HT1080 (cell line): ENCODE data around the gene PXDN. TPM values are rescaled to one million over a fixed set of nuclear protein-coding genes. Genes with fewer than 3 reads are reported as not detected.

Experiments
- DNase-seq: peaks from one replicate; pipeline ENCODE4 v3.0.0-alpha.2; 2015; ENCODE audit warnings: low read depth
- total RNA-seq: library from RNA; depleted of rRNA; stranded (reverse); fragments of >200 nt; shearing (Covaris generic); gene quantifications from 2 replicates; pipeline ENCODE4 v1.2.3, GENCODE V29; 2014

Gene PXDN
- total RNA-seq, 1 experiment from 2014 or later: 0.88 TPM

- DNase-seq: no peak
Measured at GRCh38 chr2:1601067-1601412, 143.3 kb downstream of the PXDN start.

DNA sequence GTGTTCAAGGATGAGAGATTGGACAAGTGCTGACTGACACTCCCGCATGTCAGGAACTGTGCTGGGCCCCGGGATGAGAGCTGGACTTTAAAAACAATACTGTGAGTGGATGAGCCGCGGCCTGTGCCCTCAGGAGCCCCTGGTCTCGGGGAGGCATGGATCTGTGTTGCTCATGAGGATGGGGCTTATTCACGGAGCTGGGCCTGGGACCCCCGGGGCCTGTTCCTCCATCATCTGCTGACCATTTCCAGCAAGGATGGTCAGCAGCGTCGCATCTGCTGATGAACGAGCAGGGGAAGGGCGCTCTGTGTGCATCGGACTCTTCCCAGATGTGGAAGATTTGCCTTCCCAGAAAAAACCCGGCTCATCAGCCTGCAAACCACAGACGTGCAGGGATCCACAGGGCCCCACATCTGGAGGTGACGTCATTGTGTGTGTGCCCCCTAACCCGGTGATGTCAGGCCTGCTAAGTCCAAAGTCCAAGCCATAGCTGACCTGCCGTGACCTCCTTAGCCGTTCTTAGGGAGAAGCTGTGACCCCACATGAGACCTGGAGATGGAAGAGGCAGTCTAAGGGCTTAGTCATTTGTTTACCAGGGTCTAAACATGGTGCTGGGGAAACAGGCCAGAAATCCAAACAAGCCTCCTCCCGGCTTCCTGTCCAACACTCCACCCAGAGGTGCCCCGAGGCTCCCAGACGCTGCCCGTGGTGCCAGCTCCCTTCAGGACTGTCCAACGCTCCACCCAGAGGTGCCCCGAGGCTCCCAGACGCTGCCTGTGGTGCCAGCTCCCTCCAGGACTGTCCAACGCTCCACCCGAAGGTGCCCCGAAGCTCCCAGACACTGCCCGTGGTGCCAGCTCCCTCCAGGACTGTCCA is 143.9 kb downstream of the PXDN start:
- DNase-seq: no peak

- DNase-seq: no peak
Measured at GRCh38 chr2:1599301-1600085, 144.8 kb downstream of the PXDN start.

GRCh38 chr2:1598800-1599199 is 145.5 kb downstream of the PXDN start:
- DNase-seq: no peak

- no peak for DNase-seq
Measured at GRCh38 chr2:1598041-1598710, 146.1 kb downstream of the PXDN start.

- no peak for DNase-seq
Measured at GRCh38 chr2:1595274-1595673, 149.0 kb downstream of the PXDN start.

DNA sequence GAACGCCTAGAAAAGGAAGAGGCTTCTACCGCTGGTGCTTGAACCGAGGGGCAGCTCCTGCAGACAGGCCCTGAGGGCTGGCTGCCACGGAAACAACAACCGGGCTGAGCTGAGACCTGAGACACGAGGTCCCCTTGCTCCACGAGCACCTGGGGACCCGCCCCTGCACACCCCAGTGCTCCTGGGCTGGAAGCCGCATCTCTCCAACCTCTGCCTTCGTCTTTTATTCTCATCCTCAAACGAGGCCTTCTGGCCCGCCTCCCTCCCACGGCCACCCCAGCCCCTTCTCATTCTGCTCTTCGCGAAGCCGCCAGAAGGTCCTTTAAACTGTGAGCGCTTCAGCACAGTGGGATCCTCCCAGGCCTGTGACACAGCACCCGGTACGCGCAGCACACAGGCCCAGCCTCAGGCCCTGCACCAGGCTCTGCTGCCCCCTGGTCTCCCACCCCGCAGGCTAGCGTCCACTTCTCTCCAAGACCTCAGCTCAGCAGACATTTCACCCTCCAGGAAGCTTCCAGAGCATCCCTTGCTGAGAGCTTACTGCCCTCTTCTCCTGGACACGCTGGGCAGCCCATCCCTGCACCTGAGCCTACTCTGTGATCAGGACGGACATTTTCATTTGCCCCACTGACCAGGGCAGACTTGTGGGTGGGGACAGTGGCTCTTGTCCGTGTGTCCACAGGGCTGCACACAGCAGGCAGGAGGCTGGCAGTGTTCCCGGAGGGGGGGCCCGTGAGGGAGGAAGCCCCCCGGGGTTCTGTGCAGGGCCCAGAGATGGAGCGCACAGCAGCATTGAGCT is 149.7 kb downstream of the PXDN start:
- DNase-seq: no peak

DNA sequence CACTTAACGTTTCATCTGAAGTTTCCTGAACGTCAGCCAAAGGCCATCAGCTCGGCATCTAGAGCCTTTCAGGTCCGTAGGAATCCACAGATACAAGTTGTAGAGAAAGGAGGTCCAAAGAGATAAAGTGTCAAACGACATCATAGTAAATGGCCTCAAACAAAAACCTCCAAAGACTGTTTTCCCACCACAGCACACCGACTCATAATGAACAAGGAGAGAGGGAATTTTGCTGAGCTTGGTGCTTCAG is 150.3 kb downstream of the PXDN start:
- DNase-seq: no peak

DNA sequence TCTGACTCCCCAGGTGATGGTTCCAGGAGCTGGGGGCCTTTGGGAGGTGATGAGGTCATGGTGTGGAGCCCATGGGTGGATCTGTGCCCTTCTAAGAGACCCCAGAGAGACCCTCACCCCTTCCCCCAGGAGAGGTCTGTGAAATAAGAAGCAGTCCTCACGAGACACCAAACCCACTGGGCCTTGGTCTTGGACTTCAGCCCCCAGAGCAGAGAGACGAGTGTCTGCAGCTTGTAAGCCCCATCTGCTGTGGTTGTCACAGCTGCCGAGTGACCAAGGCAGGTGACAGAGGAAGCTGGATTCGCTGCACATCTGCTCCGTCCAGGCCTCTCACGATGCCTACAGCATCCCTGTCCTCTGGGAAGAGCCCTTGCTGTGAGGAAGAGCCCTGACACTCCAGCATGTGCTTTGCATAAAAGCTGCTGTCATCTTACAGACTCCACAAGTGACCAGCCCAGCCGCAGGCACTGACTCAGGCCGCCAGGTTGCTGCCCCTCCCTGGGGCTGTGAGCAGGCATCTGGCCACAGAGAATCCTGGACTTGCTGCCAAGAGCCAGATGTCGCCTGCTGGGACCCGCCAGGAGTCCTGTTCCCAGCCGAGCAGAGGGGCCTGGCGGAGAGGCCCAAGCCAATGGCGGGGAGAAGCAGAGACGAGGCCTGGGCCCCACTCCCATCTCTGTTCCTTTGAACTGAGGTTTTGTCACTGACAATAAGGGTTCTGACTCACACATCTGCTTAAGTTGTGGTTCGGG is 150.8 kb downstream of the PXDN start:
- DNase-seq: peak; percentile 53

DNA sequence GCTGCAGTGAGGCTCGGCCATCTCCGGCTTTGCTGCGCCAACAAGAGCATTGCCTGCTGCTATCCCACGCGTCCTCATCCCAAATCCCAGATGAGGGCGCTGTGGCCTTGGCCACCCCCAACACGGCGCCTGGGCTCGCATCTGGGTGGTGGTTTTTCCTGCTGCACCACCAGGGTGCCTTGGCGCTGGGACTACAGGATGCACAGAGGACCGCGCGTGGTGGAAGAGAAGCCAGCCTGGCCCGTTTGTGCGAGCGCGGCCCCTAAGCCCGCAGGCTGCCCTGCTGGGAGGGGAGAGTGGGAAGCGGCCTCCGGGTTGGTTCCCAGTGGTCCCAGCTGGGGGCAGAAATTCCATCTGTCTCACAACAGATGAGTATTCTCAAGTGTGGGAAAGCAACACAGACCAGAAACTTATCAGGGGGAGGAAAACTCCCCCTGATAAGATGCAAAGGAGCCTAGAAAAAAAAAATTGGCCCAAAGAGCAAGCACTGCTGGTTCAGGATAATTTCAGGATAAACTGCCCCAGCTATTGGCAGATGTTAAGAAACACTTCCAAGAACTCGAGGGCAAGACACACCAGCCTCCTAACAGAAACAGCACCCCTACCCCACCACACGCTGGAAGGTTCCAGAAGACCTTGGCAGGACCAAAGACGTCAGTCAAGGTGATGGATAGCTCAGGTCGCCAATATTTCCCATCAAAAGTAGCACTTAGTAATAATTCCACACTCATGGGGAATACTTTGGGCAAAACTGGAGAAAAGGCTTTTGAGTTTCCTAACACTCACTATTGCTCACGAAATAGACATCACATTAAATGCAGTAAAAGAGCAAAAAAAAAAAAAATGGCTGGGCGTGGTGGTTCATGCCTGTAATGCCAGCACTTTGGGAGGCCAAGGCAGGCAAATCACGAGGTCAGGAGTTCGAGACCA is 152.1 kb downstream of the PXDN start:
- DNase-seq: no peak

DNA sequence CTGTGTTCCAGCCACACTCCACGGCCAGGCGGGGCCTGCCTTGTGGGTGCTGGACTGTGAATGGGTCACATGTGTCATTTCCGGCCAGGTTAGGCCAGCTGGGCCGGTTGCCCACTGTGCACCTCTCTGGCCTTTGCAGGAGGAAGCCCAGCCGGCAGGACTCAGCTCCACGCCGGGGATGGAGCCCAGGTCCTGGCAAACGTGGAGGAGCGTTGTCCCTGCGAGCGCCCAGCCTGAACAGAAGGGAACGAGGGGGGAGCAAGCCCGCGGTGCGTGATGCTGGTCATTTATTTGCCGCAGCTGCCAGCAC is 152.9 kb downstream of the PXDN start:
- no peak for DNase-seq

GRCh38 chr2:1590596-1591460 is 153.5 kb downstream of the PXDN start:
- no peak for DNase-seq

DNA sequence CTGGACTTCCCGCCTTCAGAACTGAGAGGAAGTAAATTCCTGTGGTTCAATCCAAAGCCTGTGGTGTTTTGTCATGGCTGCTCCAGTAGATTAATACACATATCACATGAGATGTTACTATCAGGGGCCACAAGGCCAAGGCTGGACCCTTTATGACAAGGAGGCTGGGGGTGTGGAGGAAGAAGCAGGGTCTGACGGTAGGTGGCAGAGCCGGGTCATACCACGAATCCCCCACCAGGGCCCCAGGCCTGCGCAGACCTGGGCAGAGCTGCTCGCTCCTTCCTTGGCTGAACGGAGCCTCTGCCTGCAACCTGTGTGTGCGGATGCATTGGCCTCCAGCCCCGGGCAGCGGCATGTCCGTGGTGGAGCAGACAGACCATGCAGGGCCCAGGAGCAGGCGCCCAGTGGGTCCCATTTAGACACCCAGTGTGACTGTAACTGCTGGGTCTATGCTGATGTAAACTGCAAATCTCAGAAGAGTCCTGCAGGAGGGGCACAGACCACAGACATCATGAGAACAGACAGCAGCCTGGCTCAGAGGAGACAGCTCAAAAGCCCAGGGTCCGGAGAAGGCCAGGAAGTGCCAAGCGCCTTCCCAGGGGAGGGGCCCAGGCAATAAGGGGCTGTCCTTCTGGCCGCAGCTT is 155.2 kb downstream of the PXDN start:
- peak; percentile 34 for DNase-seq

- no peak for DNase-seq
Measured at GRCh38 chr2:1588051-1588977, 156.0 kb downstream of the PXDN start.

DNA sequence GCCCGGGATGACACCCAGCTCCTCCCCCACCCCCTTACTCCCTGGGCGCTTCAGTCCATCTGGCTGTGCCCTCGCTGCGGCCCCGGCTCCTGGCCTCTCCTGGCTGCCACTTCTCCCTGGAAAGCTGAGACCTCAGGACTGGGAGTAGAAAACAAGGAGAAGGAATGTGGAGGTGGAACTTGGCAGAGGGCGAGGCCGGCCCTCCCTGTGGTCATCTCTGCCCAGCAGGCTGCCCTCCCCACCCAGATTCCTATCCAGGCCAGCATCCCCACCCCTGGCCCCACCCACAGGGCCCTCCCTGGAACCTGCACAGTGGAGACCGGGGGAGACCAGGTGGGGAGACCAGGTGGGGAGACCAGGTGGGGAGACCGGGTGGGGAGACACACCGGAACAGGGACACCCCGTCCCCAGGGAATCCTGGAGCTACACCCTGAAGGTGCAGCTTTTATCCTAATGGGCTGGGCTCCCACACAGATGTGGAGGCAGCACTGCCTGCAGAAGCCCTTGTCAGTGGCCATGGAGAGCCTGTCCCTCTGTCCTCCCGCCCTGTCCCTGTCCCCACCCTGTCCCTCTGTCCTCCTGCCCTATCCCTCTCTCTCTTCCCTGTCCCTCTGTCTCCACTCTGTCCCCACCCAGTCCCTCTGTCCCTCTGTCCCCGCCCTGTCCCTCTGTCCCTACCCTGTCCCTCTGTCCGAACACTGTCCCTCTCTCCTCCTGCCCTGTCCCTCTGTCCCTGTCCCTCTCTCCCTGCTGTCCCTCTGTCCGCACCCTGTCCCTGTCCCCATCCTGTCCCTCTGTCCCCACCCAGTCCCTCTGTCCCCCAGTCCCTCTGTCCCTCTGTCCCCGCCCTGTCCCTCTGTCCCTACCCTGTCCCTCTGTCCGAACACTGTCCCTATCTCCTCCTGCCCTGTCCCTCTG is 157.1 kb downstream of the PXDN start:
- no peak for DNase-seq

DNA sequence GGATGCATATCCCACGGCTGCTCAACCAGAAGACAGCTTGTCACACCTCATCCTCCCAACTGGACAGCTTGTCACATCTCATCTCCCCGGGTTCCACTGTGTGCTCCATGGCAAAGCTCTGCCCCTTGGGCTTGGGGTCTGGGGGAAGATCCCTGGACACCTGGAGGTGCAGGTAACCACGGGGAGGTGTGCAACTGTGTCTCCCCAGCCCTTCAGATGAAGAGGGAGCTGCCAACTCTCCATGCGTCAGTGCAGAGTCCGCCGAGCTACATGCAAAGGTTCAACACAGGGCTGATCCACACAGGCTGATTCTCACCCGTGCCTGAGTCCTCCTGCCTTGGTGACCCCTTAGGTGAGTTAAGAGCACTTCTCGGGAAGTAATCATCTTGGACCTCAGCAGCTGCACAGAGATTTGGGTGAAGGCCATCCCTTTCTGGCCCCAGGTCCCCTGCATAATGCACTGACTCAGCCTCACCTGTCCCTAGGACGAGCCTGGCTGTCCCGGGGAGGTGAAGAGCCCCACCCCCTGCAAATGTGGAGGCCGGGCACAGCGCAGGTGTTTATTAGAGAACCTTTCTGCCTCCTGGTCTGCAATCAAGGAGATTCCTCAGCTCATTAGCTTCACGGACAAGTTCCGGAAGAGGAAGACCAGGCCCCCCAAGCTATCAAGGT is 157.9 kb downstream of the PXDN start:
- DNase-seq: no peak
